Rectal smooth muscle tissue (tissue), 1 donor: ENCODE measurements around the gene SPDEF.
A peak's percentile ranks its signal among the peaks of the same experiment; 100 is the strongest.

Experiments used
- H3K27ac ChIP-seq: one replicate; pipeline ENCODE4 v1.7.0; 2013; ENCODE audit warnings: low read depth, low read length, inconsistent platforms
- H3K27me3 ChIP-seq: one replicate; pipeline ENCODE4 v1.7.0; 2013; ENCODE audit warnings: low read length; ENCODE audit not compliant: control insufficient read depth, insufficient read depth
- H3K36me3 ChIP-seq: one replicate; pipeline ENCODE4 v1.7.0; 2013; ENCODE audit warnings: low read length; ENCODE audit not compliant: control insufficient read depth, insufficient read depth
- H3K4me1 ChIP-seq: one replicate; pipeline ENCODE4 v1.7.0; 2013; ENCODE audit warnings: low read length; ENCODE audit not compliant: control insufficient read depth, insufficient read depth
- H3K4me3 ChIP-seq: one replicate; pipeline ENCODE4 v1.7.0; 2013; ENCODE audit warnings: low read length
- H3K9ac ChIP-seq: one replicate; pipeline ENCODE4 v1.7.0; 2013; ENCODE audit warnings: low read length

SPDEF gene

GRCh38 chr6:34526241-34526972 lies 29.7 kb downstream of the SPDEF start:
- Histone ChIP-seq H3K4me3 (no peak overlapping the region), H3K27ac (peak overlapping the region; percentile 48), H3K9ac (no peak overlapping the region), H3K27me3 (no peaks in the 10 kb centered on the region), H3K36me3 (no peaks in the 10 kb centered on the region), H3K4me1 (no peaks in the 10 kb centered on the region)

GRCh38 chr6:34525431-34526175 lies 30.5 kb downstream of the SPDEF start:
- Histone ChIP-seq H3K4me3 (no peak overlapping the region), H3K36me3 (no peaks in the 10 kb centered on the region), H3K9ac (no peak overlapping the region), H3K4me1 (no peaks in the 10 kb centered on the region), H3K27ac (no peak overlapping the region), H3K27me3 (no peaks in the 10 kb centered on the region)

GRCh38 chr6:34524971-34525370 lies 31.2 kb downstream of the SPDEF start:
- no peaks in the 10 kb centered on the region for H3K36me3 ChIP-seq
- no peaks in the 10 kb centered on the region for H3K4me1 ChIP-seq
- H3K27me3 ChIP-seq, result no peaks in the 10 kb centered on the region
- H3K9ac ChIP-seq, result no peak overlapping the region
- H3K27ac ChIP-seq, result no peak overlapping the region
- H3K4me3 ChIP-seq, result no peak overlapping the region

- H3K27ac ChIP-seq, result no peak overlapping the region
Observed at GRCh38 chr6:34524499-34524898, 31.6 kb downstream of the SPDEF start.

GRCh38 chr6:34523441-34524206 lies 32.5 kb downstream of the SPDEF start:
- no peak overlapping the region for H3K4me3 ChIP-seq
- no peak overlapping the region for H3K27ac ChIP-seq
- no peak overlapping the region for H3K9ac ChIP-seq
- no peaks in the 10 kb centered on the region for H3K27me3 ChIP-seq
- no peaks in the 10 kb centered on the region for H3K36me3 ChIP-seq
- H3K4me1 ChIP-seq, result no peaks in the 10 kb centered on the region

More at GRCh38 chr6:34524499-34524898, 31.6 kb downstream of the SPDEF start:
- H3K4me3 ChIP-seq, result no peak overlapping the region
- no peaks in the 10 kb centered on the region for H3K27me3 ChIP-seq
- no peaks in the 10 kb centered on the region for H3K4me1 ChIP-seq
- no peaks in the 10 kb centered on the region for H3K36me3 ChIP-seq
- H3K9ac ChIP-seq, result no peak overlapping the region

- Histone ChIP-seq H3K4me3 (no peak overlapping the region), H3K4me1 (no peaks in the 10 kb centered on the region), H3K27ac (no peak overlapping the region)
Observed at GRCh38 chr6:34522761-34523160, 33.4 kb downstream of the SPDEF start.

GRCh38 chr6:34521463-34522285 lies 34.5 kb downstream of the SPDEF start:
- H3K9ac ChIP-seq, result no peak overlapping the region
- H3K4me3 ChIP-seq, result no peak overlapping the region
- H3K27ac ChIP-seq, result no peak overlapping the region
- H3K27me3 ChIP-seq, result no peaks in the 10 kb centered on the region
- no peaks in the 10 kb centered on the region for H3K4me1 ChIP-seq
- H3K36me3 ChIP-seq, result no peaks in the 10 kb centered on the region

More at GRCh38 chr6:34522761-34523160, 33.4 kb downstream of the SPDEF start:
- no peaks in the 10 kb centered on the region for H3K36me3 ChIP-seq
- H3K9ac ChIP-seq, result no peak overlapping the region
- no peaks in the 10 kb centered on the region for H3K27me3 ChIP-seq

GRCh38 chr6:34520645-34521462 lies 35.3 kb downstream of the SPDEF start:
- Histone ChIP-seq H3K27ac (no peak overlapping the region), H3K36me3 (no peaks in the 10 kb centered on the region), H3K4me3 (no peak overlapping the region), H3K4me1 (no peaks in the 10 kb centered on the region), H3K27me3 (no peaks in the 10 kb centered on the region), H3K9ac (no peak overlapping the region)

GRCh38 chr6:34519971-34520644 lies 36.0 kb downstream of the SPDEF start:
- Histone ChIP-seq H3K27me3 (peaks cover 3% of the 10 kb centered on the region), H3K9ac (no peak overlapping the region), H3K4me1 (no peaks in the 10 kb centered on the region), H3K4me3 (no peak overlapping the region), H3K27ac (no peak overlapping the region), H3K36me3 (no peaks in the 10 kb centered on the region)

GRCh38 chr6:34518669-34519365 lies 37.3 kb downstream of the SPDEF start:
- Histone ChIP-seq H3K27ac (no peak overlapping the region), H3K4me1 (no peaks in the 10 kb centered on the region), H3K36me3 (no peaks in the 10 kb centered on the region), H3K4me3 (no peak overlapping the region), H3K9ac (no peak overlapping the region), H3K27me3 (peaks cover 4% of the 10 kb centered on the region)
